Measurements from ENCODE around the gene NOXA1. TPM values are rescaled to one million over a fixed set of nuclear protein-coding genes. Genes with fewer than 3 reads are reported as not detected.

NOXA1 gene
- total and polyA plus RNA-seq, 4 donors = 1.3 to 3.6 (median 2.4) TPM

DNA sequence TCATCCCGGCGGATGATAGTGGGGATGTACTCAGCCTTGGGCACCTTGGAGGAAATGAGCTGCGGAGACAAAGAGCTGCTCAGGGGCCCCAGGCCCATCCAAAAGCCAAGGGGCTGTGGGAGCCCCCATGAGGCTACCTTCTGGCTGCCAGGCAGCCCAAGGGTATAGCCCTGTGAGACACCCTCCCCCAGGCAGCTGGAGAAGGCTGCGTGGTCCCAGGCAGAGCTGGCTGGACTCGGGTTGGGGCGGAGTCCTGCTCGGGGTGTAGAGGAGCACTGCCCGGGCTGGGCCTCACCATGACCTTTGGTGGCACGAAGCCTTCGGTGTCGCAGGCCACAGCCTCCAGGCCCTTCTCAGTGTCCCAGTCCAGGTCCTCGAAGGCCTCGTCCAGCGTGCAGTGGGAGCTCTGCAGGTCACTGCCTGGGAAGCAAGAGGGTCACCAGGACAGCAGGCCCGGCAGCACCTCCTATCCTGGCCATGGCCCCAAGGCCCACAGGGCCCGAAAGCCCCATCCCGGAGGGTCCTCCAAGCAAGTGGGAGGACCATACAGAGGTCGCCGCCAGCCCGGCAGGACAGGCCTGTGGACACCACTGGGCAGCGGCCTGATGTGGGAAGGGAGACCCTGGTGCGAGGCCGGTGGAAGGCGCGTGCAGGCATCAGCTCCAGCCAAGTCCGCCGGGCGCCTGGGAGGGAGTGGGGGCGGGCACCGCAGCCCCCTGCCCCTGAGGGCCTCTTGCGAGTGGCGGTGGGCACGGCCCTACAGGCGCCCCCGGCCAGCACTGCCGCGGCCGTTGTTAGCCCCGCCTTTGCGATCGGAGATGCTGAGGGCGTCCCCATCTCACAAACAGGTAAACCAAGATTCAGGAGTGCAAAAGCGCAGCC is 29.8 kb downstream of the NOXA1 start:
- H3K27me3 ChIP-seq (ENCODE audit: control insufficient read depth in 4 of 4, insufficient read depth in 4 of 4, low read length in 3 of 4) = no peaks in the 10 kb centered on the region
- peaks cover 0 to 6% (median 3%) of the 10 kb centered on the region in 4 donors for H3K36me3 ChIP-seq (ENCODE audit: control insufficient read depth in 4 of 4, insufficient read depth in 3 of 4, low read depth in 1 of 4, low read length in 3 of 4)
- H3K4me3 ChIP-seq (ENCODE audit: low read depth in 1 of 3, low read length in 3 of 3) = no peak overlapping the region
- DNase-seq (ENCODE audit: low spot score) = no peak
- no peaks in the 10 kb centered on the region for H3K9me3 ChIP-seq (ENCODE audit: control insufficient read depth in 4 of 4, low read length in 3 of 4)
- 91% methylated on average over 43 of the region's 43 CpGs for WGBS
- TF ChIP-seq TAF1 (conservative IDR thresholded peaks at IDR 0.05) (no peak), HNF4A (conservative IDR thresholded peaks at IDR 0.05) (no peak), RAD21 (IDR thresholded peaks at IDR 0.05) (no peak), NR2F2 (IDR thresholded peaks at IDR 0.05) (no peak)
- TF ChIP-seq, protein P1, sequence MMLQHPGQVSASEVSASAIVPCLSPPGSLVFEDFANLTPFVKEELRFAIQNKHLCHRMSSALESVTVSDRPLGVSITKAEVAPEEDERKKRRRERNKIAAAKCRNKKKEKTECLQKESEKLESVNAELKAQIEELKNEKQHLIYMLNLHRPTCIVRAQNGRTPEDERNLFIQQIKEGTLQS (IDR thresholded peaks at IDR 0.05) = no peak
- TF ChIP-seq, protein P2, sequence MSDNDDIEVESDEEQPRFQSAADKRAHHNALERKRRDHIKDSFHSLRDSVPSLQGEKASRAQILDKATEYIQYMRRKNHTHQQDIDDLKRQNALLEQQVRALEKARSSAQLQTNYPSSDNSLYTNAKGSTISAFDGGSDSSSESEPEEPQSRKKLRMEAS (IDR thresholded peaks at IDR 0.05) = no peak
- no peak overlapping the region for H3K27ac ChIP-seq (ENCODE audit: low read depth in 1 of 2, low read length in 2 of 2)
- peaks cover 16 to 46% (median 33%) of the 10 kb centered on the region in 4 donors for H3K4me1 ChIP-seq (ENCODE audit: control insufficient read depth in 4 of 4, insufficient read depth in 4 of 4, low read length in 3 of 4)
- H3K9ac ChIP-seq (ENCODE audit: low read depth in 1 of 2, low read length in 2 of 2) = no peak overlapping the region

DNA sequence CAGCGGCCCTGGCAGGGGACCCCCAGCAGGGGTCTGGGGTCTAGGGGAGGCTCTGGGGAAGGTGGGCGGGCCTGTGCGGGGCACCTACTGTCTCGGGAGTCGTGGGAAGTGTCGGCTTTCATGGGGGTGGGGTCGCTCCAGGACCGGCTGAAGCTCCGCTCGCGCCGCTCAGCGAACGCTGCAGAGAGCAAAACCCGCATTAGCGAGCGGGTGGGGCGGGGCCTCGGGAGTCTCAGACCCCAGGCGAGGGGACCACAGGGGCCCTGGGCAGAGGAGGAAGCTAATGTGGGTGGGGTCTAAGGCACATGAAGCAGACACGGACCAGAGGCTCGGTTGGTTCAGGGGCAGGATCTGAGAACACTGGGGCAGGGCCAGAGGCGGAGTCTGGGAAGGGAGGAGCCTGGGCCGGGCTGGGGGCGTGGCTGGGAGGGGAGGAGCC is 30.5 kb downstream of the NOXA1 start:
- Histone ChIP-seq H3K27ac (ENCODE audit: low read depth in 1 of 2, low read length in 2 of 2) (no peak overlapping the region), H3K9me3 (ENCODE audit: control insufficient read depth in 4 of 4, low read length in 3 of 4) (no peaks in the 10 kb centered on the region), H3K36me3 (ENCODE audit: control insufficient read depth in 4 of 4, insufficient read depth in 3 of 4, low read depth in 1 of 4, low read length in 3 of 4) (peaks cover 0 to 5% (median 2%) of the 10 kb centered on the region in 4 donors), H3K27me3 (ENCODE audit: control insufficient read depth in 4 of 4, insufficient read depth in 4 of 4, low read length in 3 of 4) (no peaks in the 10 kb centered on the region), H3K9ac (ENCODE audit: low read depth in 1 of 2, low read length in 2 of 2) (no peak overlapping the region), H3K4me3 (ENCODE audit: low read depth in 1 of 3, low read length in 3 of 3) (no peak overlapping the region), H3K4me1 (ENCODE audit: control insufficient read depth in 4 of 4, insufficient read depth in 4 of 4, low read length in 3 of 4) (peaks cover 20 to 52% (median 36%) of the 10 kb centered on the region in 4 donors)
- peak; percentile 47 for DNase-seq (ENCODE audit: low spot score)
- no peak for TF ChIP-seq HNF4A (conservative IDR thresholded peaks at IDR 0.05)
- WGBS = 51% methylated on average over 25 of the region's 25 CpGs

DNA sequence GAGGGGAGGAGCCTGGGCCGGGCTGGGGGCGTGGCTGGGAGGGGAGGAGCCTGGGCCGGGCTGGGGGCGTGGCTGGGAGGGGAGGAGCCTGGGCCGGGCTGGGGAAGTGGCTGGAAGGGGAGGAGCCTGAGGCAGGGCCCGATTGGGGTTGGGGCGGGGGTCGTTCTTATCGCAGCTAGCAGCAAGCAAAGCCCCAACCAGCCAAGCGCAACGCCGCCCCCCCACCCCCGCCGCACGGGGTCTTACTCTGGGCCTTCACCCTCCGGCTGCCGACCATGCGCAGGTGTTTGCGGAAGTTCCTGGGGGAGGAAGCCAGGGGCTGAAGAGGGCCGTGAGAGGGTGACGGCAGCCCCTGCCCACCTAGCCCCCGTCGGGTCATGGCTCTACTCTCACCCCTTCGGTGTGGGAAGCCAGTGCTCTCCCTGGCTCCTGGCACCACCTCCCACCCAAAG is 31.0 kb downstream of the NOXA1 start:
- no peak for TF ChIP-seq NR2F2 (IDR thresholded peaks at IDR 0.05)
- TF ChIP-seq TAF1 (conservative IDR thresholded peaks at IDR 0.05) = no peak
- no peak for TF ChIP-seq HNF4G (IDR thresholded peaks at IDR 0.05)
- TF ChIP-seq, protein P2 (IDR thresholded peaks at IDR 0.05) = no peak
- no peak for TF ChIP-seq YY1 (IDR thresholded peaks at IDR 0.05)
- TF ChIP-seq RXRA (IDR thresholded peaks at IDR 0.05) = no peak
- TF ChIP-seq, protein P3, sequence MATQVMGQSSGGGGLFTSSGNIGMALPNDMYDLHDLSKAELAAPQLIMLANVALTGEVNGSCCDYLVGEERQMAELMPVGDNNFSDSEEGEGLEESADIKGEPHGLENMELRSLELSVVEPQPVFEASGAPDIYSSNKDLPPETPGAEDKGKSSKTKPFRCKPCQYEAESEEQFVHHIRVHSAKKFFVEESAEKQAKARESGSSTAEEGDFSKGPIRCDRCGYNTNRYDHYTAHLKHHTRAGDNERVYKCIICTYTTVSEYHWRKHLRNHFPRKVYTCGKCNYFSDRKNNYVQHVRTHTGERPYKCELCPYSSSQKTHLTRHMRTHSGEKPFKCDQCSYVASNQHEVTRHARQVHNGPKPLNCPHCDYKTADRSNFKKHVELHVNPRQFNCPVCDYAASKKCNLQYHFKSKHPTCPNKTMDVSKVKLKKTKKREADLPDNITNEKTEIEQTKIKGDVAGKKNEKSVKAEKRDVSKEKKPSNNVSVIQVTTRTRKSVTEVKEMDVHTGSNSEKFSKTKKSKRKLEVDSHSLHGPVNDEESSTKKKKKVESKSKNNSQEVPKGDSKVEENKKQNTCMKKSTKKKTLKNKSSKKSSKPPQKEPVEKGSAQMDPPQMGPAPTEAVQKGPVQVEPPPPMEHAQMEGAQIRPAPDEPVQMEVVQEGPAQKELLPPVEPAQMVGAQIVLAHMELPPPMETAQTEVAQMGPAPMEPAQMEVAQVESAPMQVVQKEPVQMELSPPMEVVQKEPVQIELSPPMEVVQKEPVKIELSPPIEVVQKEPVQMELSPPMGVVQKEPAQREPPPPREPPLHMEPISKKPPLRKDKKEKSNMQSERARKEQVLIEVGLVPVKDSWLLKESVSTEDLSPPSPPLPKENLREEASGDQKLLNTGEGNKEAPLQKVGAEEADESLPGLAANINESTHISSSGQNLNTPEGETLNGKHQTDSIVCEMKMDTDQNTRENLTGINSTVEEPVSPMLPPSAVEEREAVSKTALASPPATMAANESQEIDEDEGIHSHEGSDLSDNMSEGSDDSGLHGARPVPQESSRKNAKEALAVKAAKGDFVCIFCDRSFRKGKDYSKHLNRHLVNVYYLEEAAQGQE (IDR thresholded peaks at IDR 0.05) = no peak
- no peak for TF ChIP-seq GABPA (IDR thresholded peaks at IDR 0.05 in 1 of 2, conservative IDR thresholded peaks at IDR 0.05 in 1 of 2)
- TF ChIP-seq JUND (IDR thresholded peaks at IDR 0.05) = no peak
- TF ChIP-seq, protein P1 (IDR thresholded peaks at IDR 0.05) = no peak
- TF ChIP-seq, protein P4, sequence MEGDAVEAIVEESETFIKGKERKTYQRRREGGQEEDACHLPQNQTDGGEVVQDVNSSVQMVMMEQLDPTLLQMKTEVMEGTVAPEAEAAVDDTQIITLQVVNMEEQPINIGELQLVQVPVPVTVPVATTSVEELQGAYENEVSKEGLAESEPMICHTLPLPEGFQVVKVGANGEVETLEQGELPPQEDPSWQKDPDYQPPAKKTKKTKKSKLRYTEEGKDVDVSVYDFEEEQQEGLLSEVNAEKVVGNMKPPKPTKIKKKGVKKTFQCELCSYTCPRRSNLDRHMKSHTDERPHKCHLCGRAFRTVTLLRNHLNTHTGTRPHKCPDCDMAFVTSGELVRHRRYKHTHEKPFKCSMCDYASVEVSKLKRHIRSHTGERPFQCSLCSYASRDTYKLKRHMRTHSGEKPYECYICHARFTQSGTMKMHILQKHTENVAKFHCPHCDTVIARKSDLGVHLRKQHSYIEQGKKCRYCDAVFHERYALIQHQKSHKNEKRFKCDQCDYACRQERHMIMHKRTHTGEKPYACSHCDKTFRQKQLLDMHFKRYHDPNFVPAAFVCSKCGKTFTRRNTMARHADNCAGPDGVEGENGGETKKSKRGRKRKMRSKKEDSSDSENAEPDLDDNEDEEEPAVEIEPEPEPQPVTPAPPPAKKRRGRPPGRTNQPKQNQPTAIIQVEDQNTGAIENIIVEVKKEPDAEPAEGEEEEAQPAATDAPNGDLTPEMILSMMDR (IDR thresholded peaks at IDR 0.05; ENCODE audit: low read depth, low read length, missing input control) = no peak
- no peak for TF ChIP-seq FOXA1 (IDR thresholded peaks at IDR 0.05)
- no peak for TF ChIP-seq SP1 (IDR thresholded peaks at IDR 0.05)
- no peak for TF ChIP-seq EGR1 (IDR thresholded peaks at IDR 0.05; ENCODE audit: low read depth in 2 of 2)
- TF ChIP-seq, protein P5, sequence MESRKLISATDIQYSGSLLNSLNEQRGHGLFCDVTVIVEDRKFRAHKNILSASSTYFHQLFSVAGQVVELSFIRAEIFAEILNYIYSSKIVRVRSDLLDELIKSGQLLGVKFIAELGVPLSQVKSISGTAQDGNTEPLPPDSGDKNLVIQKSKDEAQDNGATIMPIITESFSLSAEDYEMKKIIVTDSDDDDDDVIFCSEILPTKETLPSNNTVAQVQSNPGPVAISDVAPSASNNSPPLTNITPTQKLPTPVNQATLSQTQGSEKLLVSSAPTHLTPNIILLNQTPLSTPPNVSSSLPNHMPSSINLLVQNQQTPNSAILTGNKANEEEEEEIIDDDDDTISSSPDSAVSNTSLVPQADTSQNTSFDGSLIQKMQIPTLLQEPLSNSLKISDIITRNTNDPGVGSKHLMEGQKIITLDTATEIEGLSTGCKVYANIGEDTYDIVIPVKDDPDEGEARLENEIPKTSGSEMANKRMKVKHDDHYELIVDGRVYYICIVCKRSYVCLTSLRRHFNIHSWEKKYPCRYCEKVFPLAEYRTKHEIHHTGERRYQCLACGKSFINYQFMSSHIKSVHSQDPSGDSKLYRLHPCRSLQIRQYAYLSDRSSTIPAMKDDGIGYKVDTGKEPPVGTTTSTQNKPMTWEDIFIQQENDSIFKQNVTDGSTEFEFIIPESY (IDR thresholded peaks at IDR 0.05) = no peak
- no peak for TF ChIP-seq HNF4A (conservative IDR thresholded peaks at IDR 0.05)
- Histone ChIP-seq H3K36me3 (ENCODE audit: control insufficient read depth in 4 of 4, insufficient read depth in 3 of 4, low read depth in 1 of 4, low read length in 3 of 4) (peaks cover 0 to 5% (median 2%) of the 10 kb centered on the region in 4 donors), H3K27ac (ENCODE audit: low read depth in 1 of 2, low read length in 2 of 2) (peak overlapping the region; percentile 90 to 92), H3K4me1 (ENCODE audit: control insufficient read depth in 4 of 4, insufficient read depth in 4 of 4, low read length in 3 of 4) (peaks cover 20 to 53% (median 36%) of the 10 kb centered on the region in 4 donors), H3K9me3 (ENCODE audit: control insufficient read depth in 4 of 4, low read length in 3 of 4) (no peaks in the 10 kb centered on the region), H3K27me3 (ENCODE audit: control insufficient read depth in 4 of 4, insufficient read depth in 4 of 4, low read length in 3 of 4) (no peaks in the 10 kb centered on the region), H3K4me3 (ENCODE audit: low read depth in 1 of 3, low read length in 3 of 3) (peak overlapping the region; percentile 2 to 58 (median 25)), H3K9ac (ENCODE audit: low read depth in 1 of 2, low read length in 2 of 2) (peak overlapping the region; percentile 35 to 74)
- DNase-seq (ENCODE audit: low spot score) = peak; percentile 59
- 10% methylated on average over 22 of the region's 24 CpGs for WGBS

Measured in liver (tissue), 9 donors.